Activated CD4-positive, alpha-beta T cell treated with anti-CD3 and anti-CD28 coated beads, Interleukin-2, amount 50 U/mL, for 48 hours (primary cell): Measurements from ENCODE around the gene DNALI1.
"Not testable (repeated sequence)": the region's sequence is repeated elsewhere in the genome, so short reads cannot be mapped to it uniquely, and the experiment has no call there.

Source experiments
- DNase-seq, 2 experiments: peaks; one replicate each; pipeline ENCODE4 v3.0.0-alpha.2; 2020

Gene DNALI1

DNA sequence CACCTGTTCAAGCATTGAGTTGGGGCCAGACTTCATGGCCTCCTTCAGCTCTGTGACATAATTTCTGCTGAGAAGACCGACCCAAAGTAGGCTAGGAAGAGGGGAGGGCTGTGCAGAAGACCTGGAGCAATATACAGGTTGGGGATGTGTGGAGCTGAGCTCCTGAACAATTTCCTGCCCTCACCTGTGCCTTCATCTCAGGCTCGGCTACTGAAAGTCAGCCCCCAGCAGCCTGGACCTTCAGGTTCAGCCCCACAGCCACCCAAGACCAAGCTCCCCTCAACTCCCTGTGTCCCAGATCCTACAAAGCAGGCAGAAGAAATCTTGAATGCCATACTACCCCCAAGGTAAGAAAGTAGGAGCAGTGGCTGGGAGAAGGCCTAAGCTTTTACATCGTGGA, 662 bp downstream of the DNALI1 start:
- DNase-seq, result no peak

DNA sequence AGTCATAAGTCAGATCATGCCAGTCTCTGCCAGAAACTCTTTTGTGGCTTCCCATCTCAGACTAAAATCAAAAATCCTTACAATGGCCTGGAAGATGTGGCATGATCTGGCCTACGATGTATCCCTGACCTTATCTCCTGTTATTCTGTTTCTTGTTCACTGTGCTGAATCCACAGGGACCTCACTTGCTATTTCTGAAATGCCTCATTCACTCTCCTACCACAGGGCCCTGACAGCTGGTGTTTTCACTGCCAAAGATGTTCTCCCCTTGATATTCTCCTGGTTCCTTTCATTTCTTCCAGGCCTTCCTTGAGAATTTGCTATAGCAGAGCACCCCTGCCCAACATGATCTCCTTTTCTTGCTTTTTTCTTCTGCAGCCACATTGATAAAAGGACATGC, 1.7 kb downstream of the DNALI1 start:
- no peak for DNase-seq

DNA sequence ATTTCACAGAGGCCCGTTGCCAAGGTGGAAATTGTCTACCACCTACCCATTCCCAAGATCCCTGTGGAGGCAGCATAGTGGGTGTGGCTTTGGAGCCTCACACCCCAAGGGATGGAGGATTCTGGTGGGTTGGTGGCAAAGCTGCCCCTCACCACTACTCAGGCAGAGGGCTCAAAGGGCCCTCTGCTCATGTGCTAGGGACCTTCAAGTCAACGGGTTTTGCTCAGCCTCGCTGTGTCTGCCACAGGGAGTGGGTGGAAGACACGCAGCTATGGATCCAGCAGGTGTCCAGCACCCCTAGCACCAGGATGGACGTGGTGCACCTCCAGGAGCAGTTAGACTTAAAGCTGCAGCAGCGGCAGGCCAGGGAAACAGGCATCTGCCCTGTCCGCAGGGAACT, 2.3 kb downstream of the DNALI1 start:
- no peak for DNase-seq

DNA sequence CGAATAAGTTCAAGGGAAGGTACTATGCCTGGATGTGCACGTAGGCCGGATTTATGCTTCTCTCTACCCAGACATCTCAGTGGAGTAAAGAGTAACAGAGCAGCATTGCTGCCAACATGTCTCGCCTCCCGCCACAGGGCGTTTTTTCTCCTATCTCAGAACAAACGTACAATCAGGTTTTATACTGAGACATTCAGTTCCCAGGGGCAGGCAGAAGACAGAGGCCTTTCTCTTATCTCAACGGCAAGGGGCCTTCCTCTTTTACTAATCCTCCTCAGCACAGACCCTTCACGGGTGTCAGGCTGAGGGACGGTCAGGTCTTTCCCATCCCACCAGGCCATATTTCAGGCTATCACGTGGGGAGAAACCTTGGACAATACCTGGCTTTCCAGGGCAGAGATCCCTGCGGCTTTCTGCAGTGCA, 3.2 kb downstream of the DNALI1 start:
- not testable (repeated sequence) for DNase-seq

DNA sequence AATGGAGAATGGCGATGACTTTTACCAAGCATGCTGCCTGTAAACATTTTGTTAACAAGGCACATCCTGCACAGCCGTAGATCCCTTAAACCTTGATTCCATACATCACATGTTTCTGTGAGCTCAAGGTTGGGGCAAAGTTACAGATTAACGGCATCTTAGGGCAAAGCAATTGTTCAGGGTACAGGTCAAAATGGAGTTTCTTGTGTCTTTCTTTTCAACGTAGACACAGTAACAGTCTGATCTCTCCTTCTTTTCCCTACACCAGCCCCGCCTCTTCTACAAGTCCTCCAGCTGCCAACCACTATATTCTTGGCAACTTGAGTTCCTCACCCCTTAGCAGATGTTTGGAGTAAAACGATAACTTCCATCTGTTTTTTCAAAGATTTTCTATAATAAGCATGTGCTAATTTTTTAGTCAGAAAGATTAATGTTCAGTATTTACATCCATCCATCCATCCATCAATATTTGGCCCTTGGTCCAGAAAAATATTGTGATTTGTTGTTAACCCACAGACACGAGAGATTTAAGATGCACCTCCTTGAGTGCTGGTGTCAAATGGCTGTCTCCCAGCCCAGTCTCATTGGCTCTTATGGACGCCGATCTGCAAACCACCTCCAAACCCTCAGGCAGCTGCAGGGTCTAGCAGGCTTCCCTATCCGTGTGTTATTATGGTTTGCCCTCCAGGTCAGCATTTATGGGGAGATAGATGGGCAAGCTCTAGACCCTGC, 3.8 kb downstream of the DNALI1 start:
- no peak for DNase-seq

DNA sequence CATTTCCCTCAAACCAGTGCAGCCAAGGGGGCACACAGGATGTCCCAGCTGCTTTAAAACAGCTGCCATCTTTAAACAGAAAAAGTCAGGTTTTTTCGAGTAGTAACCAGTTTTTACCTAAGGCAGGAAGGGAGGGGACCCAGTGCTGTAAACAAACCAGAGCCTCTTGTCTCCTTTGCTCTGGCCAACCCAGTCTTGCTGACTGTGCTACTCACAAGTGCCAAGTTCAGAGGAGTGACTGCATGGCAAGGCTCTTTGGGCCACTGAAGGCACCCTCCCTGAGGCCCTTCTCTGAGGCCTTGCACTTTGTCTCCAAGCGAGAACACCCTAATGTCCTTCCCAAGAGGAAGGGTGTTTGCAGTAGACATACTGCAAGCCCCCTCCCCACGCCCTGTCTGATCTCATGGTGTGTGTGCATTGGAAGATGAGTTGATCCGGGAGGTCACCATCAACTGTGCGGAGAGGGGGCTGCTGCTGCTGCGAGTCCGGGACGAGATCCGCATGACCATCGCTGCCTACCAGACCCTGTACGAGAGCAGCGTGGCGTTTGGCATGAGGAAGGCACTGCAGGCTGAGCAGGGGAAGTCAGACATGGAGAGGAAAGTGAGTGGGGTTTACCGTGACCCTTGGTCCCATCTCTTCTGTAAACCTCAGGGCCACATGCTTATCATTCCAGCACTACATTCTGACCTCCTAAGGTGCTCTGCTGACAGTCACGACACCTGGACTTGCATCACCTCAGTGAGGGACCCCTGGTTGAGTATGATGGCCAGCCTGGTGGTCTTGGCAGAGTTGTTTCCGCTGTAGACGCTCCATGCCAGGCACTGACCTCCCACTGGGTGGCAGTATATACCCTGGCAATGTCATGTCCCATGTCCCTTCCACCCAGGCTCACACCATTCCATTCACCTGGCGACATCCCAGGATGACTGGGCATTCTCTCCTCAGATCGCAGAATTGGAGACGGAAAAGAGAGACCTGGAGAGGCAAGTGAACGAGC, 4.7 kb downstream of the DNALI1 start:
- DNase-seq, result peak; percentile 43 to 53

DNA sequence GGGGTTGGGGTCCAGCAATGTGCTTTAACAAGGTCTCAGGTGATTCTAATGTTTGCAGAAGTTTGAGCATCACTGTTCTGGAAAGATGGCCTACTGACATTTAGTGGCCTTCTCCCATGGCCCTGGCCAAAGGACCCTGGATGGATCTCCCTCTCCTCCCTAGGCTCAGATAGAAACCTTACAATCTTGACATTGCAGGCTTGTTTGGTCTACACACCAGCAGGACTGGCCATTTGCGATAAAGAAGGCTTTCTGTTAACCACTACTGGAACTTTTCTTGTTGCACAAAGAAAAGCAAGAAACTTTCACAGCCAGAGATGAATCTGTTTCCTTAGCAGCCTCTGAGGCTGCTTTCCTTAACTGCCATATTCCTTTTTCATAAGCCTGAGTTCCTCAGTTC, 6.2 kb downstream of the DNALI1 start:
- DNase-seq, result no peak

DNA sequence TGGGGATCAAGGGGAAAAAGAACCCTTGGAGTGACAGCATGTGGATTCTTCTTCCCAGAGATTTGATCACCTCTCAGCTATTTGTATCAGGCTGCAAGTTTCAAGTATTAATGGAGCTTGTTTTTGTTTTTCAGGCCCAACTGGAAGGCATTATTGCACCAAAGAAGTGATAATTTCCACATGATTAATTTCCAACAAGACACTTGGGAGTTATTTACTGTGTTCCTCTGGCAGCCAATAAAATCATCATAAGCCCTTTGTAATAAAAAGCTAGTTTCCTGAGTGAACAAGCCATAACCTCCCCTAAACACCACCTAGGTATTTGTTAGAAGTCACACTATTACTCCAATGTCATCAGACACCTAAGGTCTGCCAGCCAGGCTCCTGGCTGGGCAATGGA, 8.2 kb downstream of the DNALI1 start:
- no peak for DNase-seq

DNA sequence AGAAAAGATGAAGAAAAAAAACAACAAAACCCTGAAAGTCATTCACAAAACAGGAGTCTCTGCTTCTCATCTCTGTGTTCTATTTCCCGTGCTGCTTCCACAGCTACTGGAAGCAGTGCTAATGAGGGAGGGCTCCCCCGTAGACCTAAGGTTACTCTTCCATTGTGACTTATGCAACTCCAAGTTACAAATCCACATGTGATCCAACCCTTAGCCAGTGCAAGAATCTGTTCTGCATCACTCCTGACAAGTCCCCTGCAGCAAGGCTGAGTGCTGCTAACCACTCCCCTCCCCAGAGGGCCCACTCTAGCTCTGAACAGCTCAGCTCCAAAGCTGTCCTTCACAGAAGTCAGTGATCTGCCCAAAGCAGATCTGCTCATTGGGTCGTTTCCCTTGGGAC, 10.3 kb downstream of the DNALI1 start:
- DNase-seq, result no peak

DNA sequence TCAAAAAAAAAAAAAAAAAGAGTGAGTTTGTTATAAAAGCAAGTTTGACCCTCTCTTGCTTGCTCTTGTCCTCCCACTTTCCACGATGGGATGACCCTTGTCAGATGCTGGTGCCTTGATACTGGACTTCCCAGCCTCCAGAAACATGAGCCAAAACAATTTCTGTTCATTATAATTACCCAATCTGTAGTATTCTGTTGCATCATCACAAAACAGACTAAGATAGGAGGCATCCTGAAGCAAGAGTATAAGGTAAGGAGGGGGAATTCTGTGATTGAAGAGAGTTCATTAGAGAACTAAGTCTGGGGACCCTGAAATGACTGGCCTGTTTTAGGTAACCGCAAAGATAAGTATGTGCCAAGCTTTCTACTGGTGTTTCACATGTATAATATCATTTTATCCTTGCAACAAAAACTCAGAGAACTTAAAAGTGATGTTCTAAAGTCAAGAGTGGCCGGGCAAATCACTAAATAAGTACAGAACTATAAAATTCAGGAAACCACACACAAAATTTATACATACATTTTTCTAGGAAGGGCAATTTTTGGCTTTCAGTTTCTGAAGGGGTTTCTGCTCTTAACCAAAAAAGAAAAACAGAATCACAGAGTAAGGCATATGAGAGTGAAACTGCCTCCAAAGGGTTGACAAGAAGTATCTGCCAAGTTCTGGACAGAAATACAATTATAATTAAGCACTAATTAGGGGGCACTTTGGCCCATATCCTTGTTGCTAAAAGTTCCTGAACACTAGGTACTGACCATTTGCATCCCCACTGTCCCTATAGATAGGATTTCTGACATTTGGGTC, 14.0 kb downstream of the DNALI1 start:
- no peak for DNase-seq

DNA sequence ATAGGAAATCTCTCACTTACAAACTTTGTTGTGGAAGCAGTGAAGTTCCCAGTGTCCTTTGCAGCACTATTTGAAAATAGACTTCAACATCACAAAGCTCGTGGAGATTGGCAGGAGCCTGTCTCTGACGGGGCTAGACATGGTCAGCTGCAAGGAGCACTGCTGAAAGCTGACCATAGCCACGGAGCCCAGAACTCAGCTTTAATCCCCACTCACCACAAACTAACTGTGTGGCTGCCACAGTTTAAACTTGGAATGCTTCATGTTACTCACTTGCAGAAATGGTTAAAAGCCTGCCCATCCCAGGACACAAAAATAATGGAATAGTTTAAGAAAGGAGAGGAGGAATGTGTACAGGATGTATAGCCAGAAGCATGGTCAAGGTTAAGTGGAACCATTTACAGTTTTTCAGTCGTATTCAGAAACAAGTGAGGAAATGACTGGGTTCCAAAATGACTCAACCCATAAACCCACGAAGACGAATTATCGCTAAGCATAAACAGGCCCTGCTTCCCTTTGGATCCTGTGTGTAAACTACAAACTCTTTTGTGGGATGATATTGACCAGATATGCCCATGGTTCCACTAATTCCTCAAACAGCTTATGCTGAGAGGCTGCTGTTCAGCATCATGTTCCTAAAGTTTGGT, 18.2 kb downstream of the DNALI1 start:
- DNase-seq, result no peak

DNA sequence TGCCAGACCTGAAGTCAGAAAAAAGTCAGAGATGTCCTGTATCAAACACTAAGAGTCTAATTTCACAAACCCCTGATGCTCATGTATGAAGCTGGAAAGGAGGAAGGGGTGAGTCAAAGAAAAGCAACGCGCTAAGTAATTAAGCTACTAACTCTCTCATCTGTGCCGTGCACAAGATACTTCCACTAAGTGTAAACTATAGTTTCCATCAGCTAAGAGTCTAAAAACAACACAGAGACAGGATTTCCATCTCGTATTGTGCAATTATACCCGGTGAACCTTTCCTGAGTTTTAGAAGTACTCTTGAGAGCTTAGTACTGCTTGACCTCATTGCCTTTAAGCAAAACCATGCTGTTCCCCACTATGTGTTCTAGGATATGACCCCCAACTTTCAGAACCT, 19.0 kb downstream of the DNALI1 start:
- no peak for DNase-seq

DNA sequence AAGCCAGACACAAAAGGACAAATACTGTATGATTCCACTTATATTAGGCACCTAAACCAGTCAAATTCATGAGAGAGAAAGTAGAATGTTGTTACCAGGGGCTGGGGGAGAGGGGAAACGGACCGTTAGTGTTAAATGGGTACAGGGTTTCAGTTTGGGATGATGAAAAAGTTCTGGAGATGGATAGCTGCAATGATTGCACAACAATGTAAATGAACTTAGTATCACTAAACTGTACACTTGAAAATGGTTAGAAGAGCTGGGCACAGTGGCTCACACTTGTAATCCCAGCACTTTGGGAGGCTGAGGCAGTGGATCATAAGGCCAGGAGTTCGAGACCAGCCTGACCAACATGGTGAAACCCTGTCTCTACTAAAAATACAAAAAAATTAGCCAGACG, 27.8 kb downstream of the DNALI1 start:
- not testable (repeated sequence) for DNase-seq

DNA sequence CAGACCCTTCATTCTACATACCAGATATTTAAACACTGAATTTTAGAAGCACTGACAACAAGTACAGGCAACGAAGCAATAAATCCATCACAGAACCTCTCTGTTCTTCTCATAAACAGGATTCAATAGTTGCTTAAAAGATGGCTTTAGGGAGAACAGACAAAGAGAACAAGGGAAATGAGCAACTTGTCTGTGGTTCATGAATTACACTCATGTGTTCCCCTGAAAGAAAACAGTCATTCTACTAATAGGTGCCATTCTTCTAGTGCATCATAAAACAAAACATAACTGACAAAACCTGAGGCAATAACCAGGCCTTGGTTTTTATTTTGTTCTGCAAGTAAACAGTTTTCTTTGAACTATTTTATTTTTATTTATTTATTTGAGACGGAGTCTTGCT, 32.2 kb downstream of the DNALI1 start:
- DNase-seq, result no peak

DNA sequence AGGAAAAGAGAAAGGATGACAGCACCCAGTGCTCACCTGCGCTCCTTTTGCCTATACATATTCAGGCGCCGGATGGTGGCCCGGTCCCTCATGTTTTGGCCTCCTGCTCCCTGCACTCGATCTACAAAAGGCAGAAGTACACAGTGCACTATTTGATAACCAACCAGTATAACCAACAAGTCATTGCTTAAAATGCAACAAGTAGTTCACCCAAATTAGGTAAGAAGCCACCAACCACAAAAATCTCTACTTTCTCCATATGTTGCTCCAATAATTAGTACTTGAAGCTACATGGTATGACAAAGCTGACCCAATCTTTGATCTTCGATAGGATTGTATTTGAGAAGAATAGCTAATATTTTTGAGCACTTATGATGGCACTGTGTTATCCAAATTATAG, 37.0 kb downstream of the DNALI1 start:
- no peak for DNase-seq

DNA sequence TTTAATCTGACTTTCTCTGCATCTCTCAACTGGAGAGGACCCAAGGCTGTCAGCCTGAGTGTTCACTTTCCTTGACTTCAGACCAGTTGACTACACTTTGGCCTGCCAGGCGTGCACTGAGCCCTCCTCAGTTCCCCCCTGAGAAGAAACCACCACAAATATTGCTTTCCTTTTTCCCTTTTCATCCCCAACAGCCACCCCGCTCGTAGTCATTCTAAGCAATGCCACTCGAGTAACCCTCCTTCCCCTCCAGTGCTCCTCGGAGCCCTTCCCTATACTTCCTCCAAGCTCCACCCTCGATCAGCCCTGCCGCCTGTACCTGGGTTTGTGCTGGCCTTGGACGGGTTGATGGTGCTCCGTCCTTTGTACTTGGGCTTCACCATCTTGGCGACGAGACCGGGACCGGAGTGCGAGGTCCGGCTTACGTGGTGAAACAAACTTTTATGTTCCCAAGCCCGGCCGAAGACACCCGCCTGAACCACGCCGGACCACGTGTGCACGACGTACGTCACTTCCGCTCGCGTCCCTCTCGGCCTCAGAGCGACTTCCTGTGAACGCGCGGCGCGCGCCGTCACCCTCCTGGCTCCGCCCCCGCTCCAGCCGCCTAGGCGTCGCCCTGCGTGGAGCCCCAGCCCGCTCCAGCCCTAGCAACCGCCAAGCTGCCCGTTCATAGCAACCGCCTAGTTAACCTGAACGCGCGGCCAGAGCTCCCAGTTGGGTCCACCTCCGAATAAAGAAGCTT, 38.9 kb downstream of the DNALI1 start, which contains the start of gene GNL2:
TSS of gene GNL2 (minus strand) at position 498 of the 742 bp plus-strand sequence. CDS start at position 383, 115 bp downstream.
- peak; percentile 97 for DNase-seq

DNA sequence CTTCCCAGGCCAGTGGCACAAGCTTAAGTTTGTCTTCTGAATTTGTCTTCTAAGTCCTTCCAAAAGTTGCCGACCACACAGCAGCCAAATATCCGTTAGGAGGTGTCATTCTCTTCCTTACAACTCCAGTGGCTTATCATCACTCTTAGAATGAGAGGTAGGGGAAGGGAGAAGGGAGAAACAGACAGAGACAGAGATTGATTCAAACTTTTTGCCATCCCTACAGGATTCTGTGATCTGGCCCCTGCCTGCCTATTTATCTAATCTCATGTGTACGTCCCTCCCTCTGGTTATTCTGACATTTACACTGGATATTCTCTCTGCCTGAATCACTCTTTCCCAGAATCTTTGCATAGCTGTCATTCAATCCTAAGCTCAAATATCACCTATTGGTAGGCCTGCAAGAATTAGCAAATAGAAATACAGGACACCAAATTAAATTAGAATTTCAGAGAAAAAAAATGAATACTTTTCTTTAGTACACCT, 39.5 kb downstream of the DNALI1 start:
- DNase-seq, result no peak

DNA sequence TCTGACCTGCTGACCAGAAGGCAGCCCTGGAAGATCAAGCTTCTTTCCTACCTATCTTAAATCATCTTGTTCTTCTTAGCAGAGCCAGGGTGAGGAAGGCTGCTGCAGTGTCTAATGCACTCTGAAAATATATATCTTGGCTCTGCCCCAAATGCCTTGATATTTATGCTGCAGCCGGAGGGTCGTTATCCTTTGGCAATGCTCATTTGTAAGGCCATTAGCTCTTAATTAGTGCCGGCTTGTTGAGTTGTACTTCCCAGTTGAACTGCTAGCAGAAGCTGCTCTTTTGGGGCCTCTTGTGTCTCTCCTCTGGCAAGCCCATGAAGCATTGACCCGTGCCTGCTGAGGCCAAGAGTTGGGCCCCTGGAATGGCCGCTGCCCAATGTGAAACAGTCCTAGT, 43.2 kb downstream of the DNALI1 start:
- DNase-seq, result no peak

DNA sequence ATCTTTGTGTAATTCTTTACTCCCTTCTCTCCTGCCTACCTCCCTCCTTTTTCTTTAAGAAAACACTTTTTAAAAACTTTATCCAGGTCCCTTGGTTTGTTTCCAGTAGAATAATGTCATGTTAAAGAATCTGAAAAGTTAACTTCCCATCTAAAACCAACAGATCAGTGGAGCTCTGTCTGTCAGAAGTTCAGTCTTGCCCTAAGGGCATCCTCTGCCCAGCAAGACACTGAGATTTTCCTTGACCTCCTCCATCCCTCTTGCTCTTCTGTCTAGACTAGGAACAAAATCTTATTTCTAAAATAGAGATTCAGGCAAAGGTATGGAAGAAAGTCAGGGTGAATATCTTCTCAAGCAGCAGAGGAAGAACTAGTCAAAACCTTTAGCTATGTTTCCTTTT, 44.7 kb downstream of the DNALI1 start:
- DNase-seq, result no peak

DNA sequence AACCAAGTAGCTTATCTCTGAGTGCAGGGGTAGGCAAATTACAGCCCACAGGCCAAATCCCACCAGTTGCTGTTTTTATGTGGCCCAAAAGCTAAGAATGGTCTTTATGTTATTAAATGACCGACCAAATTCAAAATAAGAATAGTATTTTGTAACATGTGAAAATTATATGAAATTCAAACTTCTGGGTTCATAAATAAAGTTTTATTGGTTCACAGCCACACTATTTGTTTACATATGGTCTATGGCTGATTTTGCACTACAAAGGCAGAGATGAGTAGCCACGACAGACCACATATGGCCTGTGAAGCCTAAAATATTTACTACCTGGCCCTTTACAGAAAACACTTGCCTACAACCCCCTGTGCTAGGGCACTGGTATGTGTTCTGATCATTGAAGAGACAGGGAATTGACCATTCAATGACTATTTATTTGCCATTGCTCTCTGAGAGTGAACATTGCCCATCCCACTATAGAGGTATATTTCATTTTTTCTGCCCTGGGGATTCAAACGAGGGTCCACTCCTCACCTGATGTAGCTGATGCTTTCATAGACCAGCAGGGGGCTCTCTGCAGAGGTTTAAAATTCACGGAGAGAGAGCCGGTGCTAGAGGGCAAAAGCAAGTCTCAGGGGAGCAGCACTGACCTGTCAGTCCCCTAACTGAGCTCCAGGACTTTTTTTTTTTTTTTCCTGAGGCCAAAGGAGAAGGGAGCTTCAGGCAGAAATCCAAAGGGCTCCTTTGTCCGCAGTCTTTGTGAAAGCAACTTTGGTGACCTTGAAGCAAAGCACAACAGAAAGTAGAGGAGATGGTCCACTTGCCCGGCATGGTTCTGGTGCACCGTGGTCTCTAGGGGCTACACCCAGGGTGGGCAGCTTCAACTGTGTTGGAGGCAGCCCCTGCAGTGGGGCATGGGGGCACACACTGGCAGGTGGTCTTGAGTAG, 46.3 kb downstream of the DNALI1 start:
- peak; percentile 19 to 29 for DNase-seq
